Diencephalon (tissue), 1 donor: ENCODE data around the gene CHAC2. TPM values are rescaled to one million over a fixed set of nuclear protein-coding genes. Genes with fewer than 3 reads are reported as not detected.

Source experiments
- total RNA-seq: library from RNA; depleted of rRNA; stranded (reverse); fragments of >200 nt; gene quantifications from one replicate; pipeline ENCODE4 v1.2.3, GENCODE V29; 2014

CHAC2 gene
- total RNA-seq = 5.1 TPM

DNA sequence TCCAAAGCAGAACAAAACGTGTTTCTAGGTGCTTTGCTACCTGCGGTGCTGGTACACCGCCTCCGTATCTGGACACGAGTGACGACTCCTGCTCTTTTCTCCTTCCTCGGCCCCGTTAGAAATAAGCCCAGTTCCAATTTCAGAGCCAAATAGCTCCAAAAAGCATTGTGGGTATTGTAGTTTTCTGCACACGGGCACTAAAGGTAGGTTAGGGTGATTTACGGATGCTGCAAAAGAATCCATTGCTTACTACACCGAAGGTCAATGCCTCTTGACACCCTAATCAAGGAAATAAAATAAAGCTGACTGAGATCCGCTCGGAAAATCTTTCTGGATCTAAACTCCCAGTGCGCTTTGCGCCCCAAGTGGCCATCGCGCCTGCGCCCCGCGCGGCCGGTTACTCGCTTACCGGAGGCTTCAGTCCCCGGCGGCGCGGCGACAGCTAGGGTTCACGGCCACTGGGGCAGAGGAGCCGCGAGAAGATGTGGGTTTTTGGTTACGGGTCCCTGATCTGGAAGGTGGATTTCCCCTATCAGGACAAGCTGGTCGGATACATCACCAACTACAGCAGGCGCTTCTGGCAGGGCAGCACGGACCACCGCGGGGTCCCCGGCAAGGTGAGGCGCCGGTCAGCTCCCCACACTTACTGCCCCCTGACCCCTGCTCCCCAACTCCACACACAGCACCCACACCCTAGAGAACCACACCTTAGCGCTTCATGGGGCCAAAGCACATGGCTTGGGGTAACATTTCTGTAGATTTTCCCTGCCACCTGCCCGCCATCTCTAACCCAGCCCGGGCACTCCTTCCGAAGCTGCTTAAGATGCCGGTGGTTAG lies at the start of gene CHAC2:
TSS of gene CHAC2 (plus strand) at position 400 of the 837 bp plus-strand sequence. CDS start at position 483, 83 bp downstream.

DNA sequence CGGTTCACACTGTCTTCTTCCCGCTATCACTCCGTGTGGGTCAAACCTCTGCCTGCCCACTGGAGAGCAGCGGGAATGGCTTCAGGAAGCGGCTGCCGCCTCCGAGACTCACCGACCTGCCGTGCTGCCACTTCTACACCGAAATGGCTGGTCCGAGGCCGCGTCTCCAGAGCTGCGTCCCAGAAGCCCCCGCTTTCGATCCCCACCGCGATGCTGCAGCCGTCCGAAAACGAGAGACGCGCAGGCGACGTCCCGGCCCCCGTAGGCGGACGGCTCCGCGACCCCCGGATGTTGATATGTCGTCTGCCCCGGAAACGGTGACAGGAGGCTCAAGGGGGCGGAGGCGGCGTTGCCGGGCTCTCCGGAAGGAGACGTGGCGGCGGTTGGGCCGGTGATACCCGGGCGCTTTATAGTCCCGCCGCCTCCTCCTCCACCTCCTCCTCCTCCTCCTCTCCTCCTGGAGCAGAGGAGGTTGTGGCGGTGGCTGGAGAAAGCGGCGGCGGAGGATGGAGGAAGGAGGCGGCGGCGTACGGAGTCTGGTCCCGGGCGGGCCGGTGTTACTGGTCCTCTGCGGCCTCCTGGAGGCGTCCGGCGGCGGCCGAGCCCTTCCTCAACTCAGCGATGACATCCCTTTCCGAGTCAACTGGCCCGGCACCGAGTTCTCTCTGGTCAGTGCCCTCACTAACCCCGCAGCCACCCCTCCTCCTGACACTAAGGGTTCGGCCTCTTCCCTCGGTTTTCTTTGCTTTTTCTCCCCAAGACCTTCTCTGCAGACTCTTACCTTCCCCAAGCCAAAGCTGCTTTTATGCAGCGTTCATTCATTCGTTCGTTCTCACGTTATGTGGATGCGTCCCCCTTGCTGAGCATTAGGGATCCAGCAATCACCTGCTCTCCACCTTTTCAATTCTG lies 19.4 kb downstream of the CHAC2 start, which contains the start of the genes ASB3 and ERLEC1:
TSS of gene ASB3 (minus strand) at position 249 of the 909 bp plus-strand sequence. CDS start 21,381 bp downstream, outside the sequence.
TSS of gene ERLEC1 (plus strand) at position 340 of the 909 bp plus-strand sequence. CDS start at position 507, 167 bp downstream.

Other genes starting within 250 kb of the CHAC2 start
- 84.2 TPM for gene ASB3, start 19.1 kb downstream of the CHAC2 start, total RNA-seq
- 64.4 TPM for gene ERLEC1, start 19.2 kb downstream of the CHAC2 start, total RNA-seq
- 29.5 TPM for gene GPR75, start 92.2 kb downstream of the CHAC2 start, total RNA-seq
- gene PSME4, start 203.2 kb downstream of the CHAC2 start, total RNA-seq = 42.9 TPM